ENCODE measurements around the gene HAUS8. TPM values are rescaled to one million over a fixed set of nuclear protein-coding genes. Genes with fewer than 3 reads are reported as not detected.
A peak's percentile ranks its signal among the peaks of the same experiment; 100 is the strongest.
"Not testable (repeated sequence)": the region's sequence is repeated elsewhere in the genome, so short reads cannot be mapped to it uniquely, and the experiment has no call there.

HAUS8 gene
- polyA plus RNA-seq, 6 donors from 2014 or later, result 3.9 to 11.4 (median 7.2) TPM

DNA sequence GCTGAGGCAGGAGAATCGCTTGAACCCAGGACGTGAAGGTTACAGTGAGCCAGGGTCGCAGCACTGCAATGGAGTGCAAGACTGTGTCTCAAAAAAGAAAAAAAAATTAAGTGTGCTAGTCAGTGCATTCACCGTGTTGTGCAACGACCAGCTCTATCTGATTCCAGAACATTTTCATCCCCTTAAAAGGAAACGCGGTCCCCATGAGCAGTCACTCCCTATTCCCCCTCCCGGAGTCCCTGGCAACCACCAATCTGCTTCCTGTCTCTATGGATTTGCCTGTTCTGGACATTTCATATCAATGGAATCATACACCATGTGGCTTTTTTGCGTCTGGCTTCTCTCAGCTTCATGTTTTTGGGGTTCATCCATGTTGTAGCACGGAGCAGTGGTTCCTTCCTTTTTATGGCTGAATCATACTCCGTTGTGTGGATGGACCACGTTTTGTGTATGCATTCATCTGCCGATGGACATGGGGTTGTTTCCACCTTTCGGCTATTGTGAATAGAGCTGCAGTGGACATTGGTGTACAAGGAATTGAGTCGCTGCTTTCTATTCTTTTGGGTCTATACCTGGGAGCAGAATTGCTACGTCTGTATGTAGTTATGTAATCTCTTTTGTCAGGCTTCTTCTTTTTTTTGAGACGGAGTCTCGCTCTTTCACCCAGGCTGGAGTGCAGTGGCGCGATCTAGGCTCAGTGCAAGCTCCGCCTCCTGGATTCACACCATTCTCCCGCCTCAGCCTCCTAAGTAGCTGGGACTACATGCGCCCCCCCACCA is 20.1 kb upstream of the HAUS8 start:
- ATAC-seq (ENCODE audit: low read depth in 2 of 2) (no peak), DNase-seq (no peak)
- Mint-ChIP-seq H3K9me3 (no peaks in the 10 kb centered on the region), H3K36me3 (peaks cover 0 to 3% of the 10 kb centered on the region in 2 donors), H3K27me3 (no peaks in the 10 kb centered on the region), H3K4me3 (no peak overlapping the region), H3K27ac (peak overlapping the region; percentile 56 to 94 (median 83)), H3K4me1 (peaks cover 26 to 63% (median 51%) of the 10 kb centered on the region in 3 donors)

DNA sequence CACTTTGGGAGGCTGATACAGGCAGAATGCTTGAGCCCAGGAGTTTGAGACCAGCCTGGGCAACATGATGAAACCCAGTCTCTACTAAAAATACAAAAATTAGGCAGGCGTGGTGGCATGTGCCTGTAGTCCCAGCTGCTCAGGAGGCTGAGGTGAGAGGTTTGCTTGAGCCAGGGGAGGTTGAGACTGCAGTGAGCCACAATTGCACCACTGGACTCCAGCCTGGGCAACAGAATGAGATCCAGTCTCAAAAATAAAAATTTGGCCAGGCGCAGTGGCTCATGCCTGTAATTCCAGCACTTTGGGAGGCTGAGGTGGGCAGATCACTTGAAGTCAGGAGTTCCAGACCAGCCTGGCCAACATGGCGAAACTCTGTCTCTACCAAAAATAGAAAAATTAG is 19.4 kb upstream of the HAUS8 start:
- H3K4me1 Mint-ChIP-seq, result peaks cover 31 to 67% (median 55%) of the 10 kb centered on the region in 3 donors
- H3K4me3 Mint-ChIP-seq; H3K27me3 Mint-ChIP-seq; H3K9me3 Mint-ChIP-seq; DNase-seq; H3K36me3 Mint-ChIP-seq; ATAC-seq (ENCODE audit: low read depth in 2 of 2): not testable (repeated sequence)
- peak overlapping the region in 1 of 6 donors; percentile 56 for H3K27ac Mint-ChIP-seq

DNA sequence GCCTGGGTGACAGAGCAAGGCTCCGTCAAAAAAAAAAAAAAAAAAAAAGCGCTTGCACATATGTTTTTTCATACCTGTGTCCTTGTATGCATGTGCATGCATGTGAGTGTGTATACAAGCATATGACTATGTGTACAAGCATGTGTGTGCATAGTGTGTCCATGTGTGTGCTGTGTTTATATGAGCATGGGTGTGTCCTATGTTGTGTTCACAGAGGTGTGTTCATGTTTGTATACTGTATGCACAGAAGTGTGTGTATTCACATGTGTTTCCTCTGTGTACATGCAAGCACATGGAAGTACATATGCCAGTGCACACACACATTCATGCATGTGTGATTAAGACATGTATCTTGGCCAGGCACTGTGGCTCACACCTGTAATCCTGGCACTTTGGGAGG is 17.4 kb upstream of the HAUS8 start:
- DNase-seq (no peak), ATAC-seq (ENCODE audit: low read depth in 2 of 2) (no peak)
- Mint-ChIP-seq H3K36me3 (no peaks in the 10 kb centered on the region), H3K4me3 (no peak overlapping the region), H3K9me3 (no peaks in the 10 kb centered on the region), H3K4me1 (peaks cover 39 to 74% (median 59%) of the 10 kb centered on the region in 3 donors), H3K27ac (peak overlapping the region in 2 of 6 donors; percentile 44 to 51), H3K27me3 (no peaks in the 10 kb centered on the region)

DNA sequence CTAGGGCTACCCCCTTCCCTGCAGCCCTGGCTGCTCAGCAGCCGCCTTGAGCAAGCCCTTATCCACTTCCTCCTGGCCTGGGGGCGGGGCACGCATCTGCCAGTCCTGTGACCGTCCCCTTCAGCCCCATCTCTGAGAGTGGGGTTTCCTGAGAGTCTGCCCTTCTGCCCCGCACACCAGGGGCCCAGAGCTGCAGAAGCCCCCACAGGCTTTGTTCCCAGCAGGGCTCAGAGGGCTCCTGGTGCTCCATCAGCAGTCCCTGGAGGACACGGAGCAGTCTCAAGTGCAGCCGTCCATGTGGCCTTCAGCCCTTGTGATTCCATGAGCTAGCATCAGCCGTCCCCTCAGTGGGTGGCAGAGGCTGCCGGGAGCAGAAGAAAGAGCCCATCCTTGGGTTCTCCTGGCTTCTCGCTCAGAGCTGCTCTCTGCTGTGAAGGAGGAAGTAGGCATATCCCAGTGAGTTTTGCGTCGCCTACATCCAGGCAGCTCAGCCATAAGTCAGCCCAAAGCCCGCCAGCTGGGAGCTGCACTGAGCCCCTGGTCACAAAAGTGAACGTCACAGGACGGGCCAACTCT is 16.6 kb upstream of the HAUS8 start:
- Mint-ChIP-seq H3K27me3 (no peaks in the 10 kb centered on the region), H3K27ac (peak overlapping the region in 5 of 6 donors; percentile 15 to 98 (median 85)), H3K9me3 (no peaks in the 10 kb centered on the region), H3K4me1 (peaks cover 42 to 78% (median 64%) of the 10 kb centered on the region in 3 donors), H3K36me3 (no peaks in the 10 kb centered on the region), H3K4me3 (peak overlapping the region in 7 of 8 donors; percentile 19 to 88 (median 60))
- DNase-seq (peak; percentile 66), ATAC-seq (ENCODE audit: low read depth in 2 of 2) (peak; percentile 65 to 71)

DNA sequence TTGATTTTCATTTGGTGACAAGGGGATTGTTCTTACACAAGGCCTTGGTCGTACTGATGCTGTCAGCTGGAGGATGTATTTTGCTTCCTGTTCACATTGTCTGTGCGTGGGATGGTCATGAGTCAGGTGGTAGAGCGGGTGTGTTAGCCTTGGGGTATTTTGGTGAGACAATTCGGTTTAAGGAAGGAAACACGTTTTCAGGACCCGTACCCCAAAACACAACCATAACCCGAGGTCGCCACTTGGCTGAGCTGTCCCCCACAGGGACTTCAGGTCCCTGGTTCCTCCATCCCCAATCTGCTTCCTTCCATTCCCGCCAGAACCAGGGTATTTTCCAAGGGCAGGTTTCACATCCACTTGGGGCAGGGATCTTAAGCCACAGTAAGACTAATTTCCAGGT is 15.3 kb upstream of the HAUS8 start:
- Mint-ChIP-seq H3K4me3 (peak overlapping the region; percentile 2 to 88 (median 64)), H3K4me1 (peaks cover 46 to 78% (median 71%) of the 10 kb centered on the region in 3 donors), H3K27ac (peak overlapping the region; percentile 91 to 98 (median 95)), H3K36me3 (no peaks in the 10 kb centered on the region), H3K27me3 (no peaks in the 10 kb centered on the region), H3K9me3 (no peaks in the 10 kb centered on the region)
- DNase-seq (peak; percentile 79), ATAC-seq (ENCODE audit: low read depth in 2 of 2) (peak; percentile 86 to 91)

DNA sequence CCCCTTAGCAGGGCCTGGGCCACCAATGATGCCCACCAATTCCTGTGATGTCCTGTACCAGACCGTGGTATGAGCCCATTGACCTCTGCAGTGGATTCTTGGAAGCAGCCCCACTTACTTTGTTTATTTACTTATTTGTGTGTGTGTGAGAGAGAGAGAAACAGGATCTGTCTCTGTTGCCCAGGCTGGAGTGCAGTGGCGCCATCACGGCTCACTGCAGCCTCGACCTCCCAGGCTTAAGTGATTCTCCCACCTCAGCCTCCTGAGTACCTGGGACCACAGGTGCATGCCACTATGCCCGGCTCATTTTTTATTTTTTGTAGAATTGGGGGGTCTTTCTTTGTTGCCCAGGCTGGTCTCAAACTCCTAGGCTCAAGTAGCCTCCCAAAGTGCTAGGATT is 13.3 kb upstream of the HAUS8 start:
- Mint-ChIP-seq H3K27me3 (no peaks in the 10 kb centered on the region), H3K9me3 (no peaks in the 10 kb centered on the region), H3K36me3 (no peaks in the 10 kb centered on the region), H3K4me1 (peaks cover 41 to 77% (median 64%) of the 10 kb centered on the region in 3 donors), H3K4me3 (peak overlapping the region in 3 of 8 donors; percentile 14 to 79 (median 25)), H3K27ac (peak overlapping the region in 5 of 6 donors; percentile 49 to 98 (median 94))
- DNase-seq (no peak), ATAC-seq (ENCODE audit: low read depth in 2 of 2) (no peak)

DNA sequence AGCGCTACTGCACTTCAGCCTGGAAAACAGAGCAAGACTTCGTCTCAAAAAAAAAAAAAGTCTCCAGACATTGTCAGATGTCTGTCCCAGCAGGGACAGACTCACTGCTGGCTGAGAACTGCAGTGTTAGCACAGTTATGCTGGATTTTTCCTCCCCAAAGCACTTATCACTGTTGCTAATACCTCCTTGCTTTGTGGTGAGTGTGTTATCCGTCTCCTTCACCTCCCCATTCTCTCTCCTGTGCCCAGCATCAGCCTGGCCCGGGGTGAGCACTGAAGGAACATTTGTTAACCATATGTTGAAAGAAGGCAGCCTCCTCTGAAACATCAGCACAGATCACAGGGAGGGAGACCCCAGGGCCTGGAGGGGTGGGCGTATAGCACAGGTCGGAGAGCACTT is 11.6 kb upstream of the HAUS8 start:
- peak overlapping the region in 5 of 6 donors; percentile 69 to 85 (median 75) for H3K27ac Mint-ChIP-seq

DNA sequence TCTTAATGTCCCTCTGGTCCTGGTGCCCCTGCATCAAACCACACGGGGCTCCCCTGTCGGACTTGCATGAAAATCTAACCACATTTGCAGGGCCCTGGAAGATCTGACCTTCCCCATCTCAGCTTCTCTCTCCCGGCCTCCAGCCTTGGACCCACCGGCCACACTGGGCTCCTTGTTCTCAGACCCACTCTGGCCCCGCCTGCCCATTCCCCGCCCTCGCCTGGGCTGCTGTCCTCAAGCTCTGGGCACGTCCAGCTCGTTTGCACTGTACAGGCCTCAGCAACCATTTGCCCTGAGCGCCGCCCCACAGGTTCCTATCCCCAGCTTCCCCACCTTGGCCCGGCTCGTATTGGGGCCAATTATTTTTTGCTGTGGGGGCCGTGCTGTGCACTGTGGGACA is 10.9 kb upstream of the HAUS8 start:
- peak overlapping the region in 1 of 8 donors; percentile 15 for H3K4me3 Mint-ChIP-seq
- no peaks in the 10 kb centered on the region for H3K9me3 Mint-ChIP-seq
- no peaks in the 10 kb centered on the region for H3K27me3 Mint-ChIP-seq
- no peak for ATAC-seq (ENCODE audit: low read depth in 2 of 2)
- H3K36me3 Mint-ChIP-seq, result no peaks in the 10 kb centered on the region
- peak overlapping the region in 1 of 6 donors; percentile 69 for H3K27ac Mint-ChIP-seq
- peaks cover 57 to 82% (median 76%) of the 10 kb centered on the region in 3 donors for H3K4me1 Mint-ChIP-seq
- no peak for DNase-seq

More for the DNA sequence above, 11.6 kb upstream of the HAUS8 start:
- Mint-ChIP-seq H3K27me3 (no peaks in the 10 kb centered on the region), H3K36me3 (no peaks in the 10 kb centered on the region), H3K4me1 (peaks cover 53 to 81% (median 76%) of the 10 kb centered on the region in 3 donors), H3K9me3 (no peaks in the 10 kb centered on the region), H3K4me3 (no peak overlapping the region)
- ATAC-seq (ENCODE audit: low read depth in 2 of 2) (no peak), DNase-seq (no peak)

DNA sequence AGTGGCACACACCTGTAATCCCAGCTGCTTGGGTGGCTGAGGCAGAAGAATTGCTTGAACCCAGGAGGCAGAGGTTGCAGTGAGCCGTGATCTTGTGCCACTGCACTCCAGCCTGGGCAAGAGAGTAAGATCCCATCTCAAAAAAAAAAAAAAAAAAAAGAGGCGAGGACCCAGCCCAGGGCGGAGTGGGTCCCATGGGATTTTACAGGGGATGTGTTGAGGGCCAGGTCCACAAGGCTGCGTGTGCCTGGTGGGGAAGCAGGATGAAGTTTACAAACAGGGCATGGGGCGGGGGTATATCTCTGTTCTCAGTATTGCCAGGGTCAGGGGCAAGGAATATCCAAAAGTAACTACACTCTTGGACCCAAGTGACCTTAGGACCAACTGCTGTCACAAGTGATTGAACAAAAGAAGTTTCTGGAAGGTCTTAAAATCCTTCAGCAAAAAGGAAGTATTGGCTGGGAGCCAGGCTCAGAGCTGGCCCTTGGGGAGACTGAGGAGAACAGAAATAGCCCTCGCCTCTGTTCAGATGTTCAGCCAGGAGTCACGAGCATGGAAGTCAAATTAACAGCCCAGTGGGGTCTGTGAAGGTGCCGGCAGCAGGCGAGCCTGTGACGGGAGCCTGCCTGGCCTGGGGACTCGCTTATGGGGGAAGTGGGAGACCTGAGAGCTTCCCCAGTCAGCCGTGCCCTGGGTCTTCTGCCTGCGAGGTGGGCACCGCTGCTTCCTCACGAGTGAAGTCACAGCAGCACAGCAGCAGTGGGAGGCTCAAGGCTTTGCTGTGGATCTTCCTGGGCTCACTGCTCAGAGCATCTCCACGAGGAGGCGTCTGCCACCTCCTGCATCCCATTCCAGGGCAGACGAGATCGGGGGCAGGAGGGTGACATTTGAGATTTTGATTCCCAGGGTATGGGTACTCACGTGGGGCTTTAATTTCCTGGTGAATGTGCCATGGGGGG is 6.7 kb upstream of the HAUS8 start:
- peaks cover 55 to 80% (median 74%) of the 10 kb centered on the region in 3 donors for H3K4me1 Mint-ChIP-seq
- DNase-seq (no peak), ATAC-seq (ENCODE audit: low read depth in 2 of 2) (peak; percentile 53 to 66)
- H3K4me3 Mint-ChIP-seq, result peak overlapping the region; percentile 44 to 84 (median 64)
- peak overlapping the region in 5 of 6 donors; percentile 14 to 94 (median 88) for H3K27ac Mint-ChIP-seq
- no peaks in the 10 kb centered on the region for H3K27me3 Mint-ChIP-seq
- H3K9me3 Mint-ChIP-seq, result no peaks in the 10 kb centered on the region
- H3K36me3 Mint-ChIP-seq, result no peaks in the 10 kb centered on the region

DNA sequence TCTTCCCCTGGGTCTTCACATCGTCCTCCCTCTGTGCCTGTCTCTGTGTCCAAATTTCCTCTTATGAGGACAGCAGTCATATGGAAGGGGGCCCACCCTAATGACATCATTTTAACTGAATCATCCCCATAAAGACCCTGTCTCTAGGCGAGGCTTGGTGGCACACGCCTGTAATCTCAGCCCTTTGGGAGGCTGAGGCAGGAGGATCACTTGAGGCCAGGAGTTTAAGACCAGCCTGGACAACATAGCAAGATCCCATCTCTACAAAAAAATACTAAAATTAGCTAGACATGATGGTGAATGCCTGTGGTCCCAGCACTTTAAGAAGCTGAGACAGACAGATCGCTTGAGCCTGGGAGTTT is 5.2 kb upstream of the HAUS8 start:
- Mint-ChIP-seq H3K9me3 (no peaks in the 10 kb centered on the region), H3K27me3 (no peaks in the 10 kb centered on the region), H3K36me3 (no peaks in the 10 kb centered on the region), H3K27ac (peak overlapping the region in 5 of 6 donors; percentile 58 to 87 (median 68)), H3K4me1 (peaks cover 58 to 80% (median 73%) of the 10 kb centered on the region in 3 donors), H3K4me3 (peak overlapping the region in 4 of 8 donors; percentile 59 to 100 (median 64))
- DNase-seq (no peak), ATAC-seq (ENCODE audit: low read depth in 2 of 2) (no peak)

DNA sequence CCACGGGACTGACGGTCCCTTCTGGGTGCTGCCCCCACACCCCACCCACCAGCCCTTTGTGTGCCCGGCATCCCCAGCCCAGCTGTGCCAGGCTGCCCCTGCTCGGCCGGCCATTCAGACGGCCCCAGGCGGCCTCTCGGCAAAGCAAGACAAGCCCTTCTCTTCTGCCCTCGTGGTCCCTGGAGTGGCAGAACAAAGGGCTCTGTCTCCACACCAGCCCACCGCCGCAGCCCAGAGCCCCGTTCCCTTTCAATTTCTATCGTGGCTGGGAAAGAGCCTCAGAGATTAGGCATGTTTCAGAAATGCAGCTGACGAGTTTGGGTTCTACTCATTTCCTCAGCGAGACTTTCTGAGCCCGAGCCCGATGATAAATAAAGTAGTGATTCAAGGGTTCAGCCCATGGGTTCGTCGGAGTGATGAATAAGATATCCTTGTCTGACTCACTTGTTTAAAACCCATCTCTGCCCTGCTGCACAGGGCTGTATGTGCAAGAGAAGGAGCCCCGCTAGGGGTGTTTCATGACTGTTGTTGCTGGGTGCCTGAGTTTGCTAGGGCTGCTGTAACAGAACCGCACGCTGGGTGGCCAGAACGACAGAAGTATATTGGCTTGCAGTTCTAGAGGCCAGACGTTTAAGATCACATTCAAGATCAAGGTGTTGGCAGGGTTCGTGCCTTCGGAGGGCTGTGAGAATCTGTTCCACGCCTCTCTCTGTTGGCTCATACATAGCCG is 4.6 kb upstream of the HAUS8 start:
- DNase-seq (no peak), ATAC-seq (ENCODE audit: low read depth in 2 of 2) (peak in 1 of 2 donors; percentile 19)
- no peaks in the 10 kb centered on the region for H3K9me3 Mint-ChIP-seq
- H3K36me3 Mint-ChIP-seq, result no peaks in the 10 kb centered on the region
- peak overlapping the region; percentile 44 to 87 (median 76) for H3K27ac Mint-ChIP-seq
- peak overlapping the region in 7 of 8 donors; percentile 37 to 100 (median 63) for H3K4me3 Mint-ChIP-seq
- peaks cover 56 to 75% (median 71%) of the 10 kb centered on the region in 3 donors for H3K4me1 Mint-ChIP-seq
- no peaks in the 10 kb centered on the region for H3K27me3 Mint-ChIP-seq

DNA sequence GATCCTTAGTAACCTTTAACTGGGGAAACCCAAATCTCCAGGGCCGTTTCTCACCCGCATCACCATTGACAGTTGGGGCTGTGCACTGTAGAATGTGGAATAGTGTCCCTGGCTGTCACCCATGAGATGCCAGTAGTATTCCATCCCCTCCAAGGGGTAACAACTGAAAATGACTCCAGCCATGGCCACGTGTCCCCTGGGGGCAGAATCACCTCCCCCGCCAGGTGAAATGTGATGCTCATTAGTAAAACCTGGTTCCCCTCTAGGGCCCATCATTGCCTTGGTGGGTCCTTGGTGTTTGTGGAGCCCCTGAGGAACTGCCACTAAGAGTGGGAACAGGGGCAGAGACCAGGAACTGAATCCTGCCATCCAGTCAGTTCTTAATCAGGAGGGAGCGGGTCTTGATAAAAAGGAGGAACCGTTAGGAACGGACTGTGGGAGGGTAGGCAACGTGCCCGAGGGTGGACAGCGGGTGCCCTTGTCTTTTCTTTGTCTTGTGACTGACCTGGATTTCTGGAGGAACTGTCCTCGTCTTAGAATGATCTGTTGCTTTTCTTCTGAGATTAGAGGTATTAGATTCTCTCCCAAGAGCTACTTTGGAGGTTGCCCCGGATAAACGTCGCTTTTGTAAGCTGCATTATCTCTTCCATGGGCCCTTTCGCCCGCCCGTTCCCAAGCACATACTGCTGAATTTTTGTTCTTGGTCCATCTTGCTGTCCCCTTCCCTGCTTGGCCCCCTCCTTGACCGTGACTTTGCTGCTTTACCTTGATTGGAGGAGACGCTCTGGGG is 3.9 kb upstream of the HAUS8 start:
- no peak for DNase-seq
- peaks cover 62 to 80% (median 78%) of the 10 kb centered on the region in 3 donors for H3K4me1 Mint-ChIP-seq
- no peaks in the 10 kb centered on the region for H3K27me3 Mint-ChIP-seq

More for the DNA sequence above, 3.9 kb upstream of the HAUS8 start:
- H3K4me3 Mint-ChIP-seq, result peak overlapping the region; percentile 9 to 100 (median 62)
- ATAC-seq (ENCODE audit: low read depth in 2 of 2), result no peak
- no peaks in the 10 kb centered on the region for H3K36me3 Mint-ChIP-seq
- H3K9me3 Mint-ChIP-seq, result no peaks in the 10 kb centered on the region
- peak overlapping the region in 5 of 6 donors; percentile 54 to 89 (median 84) for H3K27ac Mint-ChIP-seq
